Measurements from ENCODE around the gene PARP4. TPM values are rescaled to one million over a fixed set of nuclear protein-coding genes. Genes with fewer than 3 reads are reported as not detected.

PARP4 gene
- total and polyA plus RNA-seq, 2 of the 13 experiments (the other 11 are each of a cell fraction or from before 2014, with no cell fraction given) = 40.5 to 42.6 TPM

- TF ChIP-seq RERE (CRISPR knock-in tag; IDR thresholded peaks at IDR 0.05; ENCODE audit: low read depth) (no peak), HNRNPLL (IDR thresholded peaks at IDR 0.05; ENCODE audit: low read depth, low read length, poor library complexity, severe bottlenecking) (peak; percentile 74), IKZF1 (IDR thresholded peaks at IDR 0.05) (no peak), ZNF614 (CRISPR knock-in tag; IDR thresholded peaks at IDR 0.05; ENCODE audit: borderline replicate concordance) (no peak), BRF2 (CRISPR knock-in tag; IDR thresholded peaks at IDR 0.05) (no peak), ARHGAP35 (CRISPR knock-in tag; IDR thresholded peaks at IDR 0.05; ENCODE audit: borderline replicate concordance) (no peak), ONECUT2 (CRISPR knock-in tag; IDR thresholded peaks at IDR 0.05) (no peak), ZNF709 (CRISPR knock-in tag; IDR thresholded peaks at IDR 0.05) (no peak), ZNF670 (CRISPR knock-in tag; IDR thresholded peaks at IDR 0.05; ENCODE audit: borderline replicate concordance) (no peak), NRL (CRISPR knock-in tag; IDR thresholded peaks at IDR 0.05; ENCODE audit: borderline replicate concordance) (no peak), PAXIP1 (CRISPR knock-in tag; conservative IDR thresholded peaks at IDR 0.05) (no peak), YEATS4 (CRISPR knock-in tag; IDR thresholded peaks at IDR 0.05; ENCODE audit: borderline replicate concordance) (no peak), ZNF550 (CRISPR knock-in tag; IDR thresholded peaks at IDR 0.05; ENCODE audit: borderline replicate concordance) (no peak), NFE2L2 (IDR thresholded peaks at IDR 0.05; ENCODE audit: low read length) (peak; percentile 69), ZFP37 (CRISPR knock-in tag; IDR thresholded peaks at IDR 0.05; ENCODE audit: borderline replicate concordance) (no peak)
- TF ChIP-seq, protein P1, sequence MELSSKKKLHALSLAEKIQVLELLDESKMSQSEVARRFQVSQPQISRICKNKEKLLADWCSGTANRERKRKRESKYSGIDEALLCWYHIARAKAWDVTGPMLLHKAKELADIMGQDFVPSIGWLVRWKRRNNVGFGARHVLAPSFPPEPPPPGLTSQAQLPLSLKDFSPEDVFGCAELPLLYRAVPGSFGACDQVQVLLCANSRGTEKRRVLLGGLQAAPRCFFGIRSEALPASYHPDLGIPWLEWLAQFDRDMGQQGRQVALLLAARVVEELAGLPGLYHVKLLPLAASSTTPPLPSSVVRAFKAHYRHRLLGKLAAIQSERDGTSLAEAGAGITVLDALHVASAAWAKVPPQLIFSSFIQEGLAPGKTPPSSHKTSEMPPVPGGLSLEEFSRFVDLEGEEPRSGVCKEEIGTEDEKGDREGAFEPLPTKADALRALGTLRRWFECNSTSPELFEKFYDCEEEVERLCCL (CRISPR knock-in tag; IDR thresholded peaks at IDR 0.05; ENCODE audit: borderline replicate concordance) = no peak
These were observed 1.4 kb downstream of the PARP4 start (continued) for GRCh38 chr13:24511019-24511815.
